ENCODE data around the gene DPT. TPM values are rescaled to one million over a fixed set of nuclear protein-coding genes. Genes with fewer than 3 reads are reported as not detected.

The DPT gene
- total RNA-seq, 5 donors from 2014 or later (not counting 1 experiment from before 2014, with no cell fraction given) = not detected

- Mint-ChIP-seq H3K9me3 (no peaks in the 10 kb centered on the region), H3K27me3 (peaks cover 7% of the 10 kb centered on the region in 2 donors), H3K4me3 (no peak overlapping the region), H3K36me3 (no peaks in the 10 kb centered on the region), H3K27ac (no peak overlapping the region), H3K4me1 (no peaks in the 10 kb centered on the region)
- DNase-seq (no peak), ATAC-seq (replicated peaks in 1 of 4) (no peak)
- no peaks in the 10 kb centered on the region for H3K9me3 ChIP-seq
- H3K27ac ChIP-seq (ENCODE audit: low read length) = no peak overlapping the region
- H3K4me1 ChIP-seq (ENCODE audit: control insufficient read depth in 1 of 2, extremely low read depth in 1 of 2, insufficient read depth in 2 of 2, low read length in 2 of 2) = no peaks in the 10 kb centered on the region
- WGBS (ENCODE audit: insufficient coverage) = no CpG with 5 or more reads among the region's 1 CpG
- no peaks in the 10 kb centered on the region for H3K36me3 ChIP-seq (ENCODE audit: control insufficient read depth in 2 of 2, extremely low read depth in 1 of 2, insufficient read depth in 1 of 2, low read length in 1 of 2)
- no peaks in the 10 kb centered on the region for H3K27me3 ChIP-seq (replicated peaks in 1 of 2; ENCODE audit: control insufficient read depth in 2 of 2, extremely low read depth in 1 of 2, insufficient read depth in 2 of 2, low read length in 1 of 2)
- ChIA-PET POLR2A (no interaction called here), CTCF (no interaction called here)
- H3K4me3 ChIP-seq (ENCODE audit: control insufficient read depth in 1 of 2, extremely low read depth in 1 of 2, low read length in 1 of 2) = no peak overlapping the region
Measured at GRCh38 chr1:168758503-168758902, 29.5 kb upstream of the DPT start.

GRCh38 chr1:168755800-168756418, 26.9 kb upstream of the DPT start:
- H3K36me3 Mint-ChIP-seq = no peaks in the 10 kb centered on the region
- ChIA-PET CTCF (no interaction called here), POLR2A (no interaction called here)
- no peak overlapping the region for H3K27ac Mint-ChIP-seq
- Histone ChIP-seq H3K27me3 (replicated peaks in 1 of 2; ENCODE audit: control insufficient read depth in 2 of 2, extremely low read depth in 1 of 2, insufficient read depth in 2 of 2, low read length in 1 of 2) (no peaks in the 10 kb centered on the region), H3K27ac (ENCODE audit: low read length) (no peak overlapping the region), H3K4me1 (ENCODE audit: control insufficient read depth in 1 of 2, extremely low read depth in 1 of 2, insufficient read depth in 2 of 2, low read length in 2 of 2) (no peaks in the 10 kb centered on the region), H3K4me3 (ENCODE audit: control insufficient read depth in 1 of 2, extremely low read depth in 1 of 2, low read length in 1 of 2) (no peak overlapping the region), H3K36me3 (ENCODE audit: control insufficient read depth in 2 of 2, extremely low read depth in 1 of 2, insufficient read depth in 1 of 2, low read length in 1 of 2) (no peaks in the 10 kb centered on the region), H3K9me3 (no peaks in the 10 kb centered on the region)
- no peaks in the 10 kb centered on the region for H3K9me3 Mint-ChIP-seq
- peaks cover 12 to 16% of the 10 kb centered on the region in 2 donors for H3K27me3 Mint-ChIP-seq
- WGBS (ENCODE audit: insufficient coverage) = 56% methylated on average over 2 of the region's 5 CpGs
- DNase-seq = no peak
- ATAC-seq (replicated peaks in 1 of 4) = no peak
- no peak overlapping the region for H3K4me3 Mint-ChIP-seq
- no peaks in the 10 kb centered on the region for H3K4me1 Mint-ChIP-seq

- no peak overlapping the region for H3K4me3 ChIP-seq (ENCODE audit: control insufficient read depth in 1 of 2, extremely low read depth in 1 of 2, low read length in 1 of 2)
- ATAC-seq (replicated peaks in 1 of 4) (no peak), DNase-seq (no peak)
- no peaks in the 10 kb centered on the region for H3K4me1 ChIP-seq (ENCODE audit: control insufficient read depth in 1 of 2, extremely low read depth in 1 of 2, insufficient read depth in 2 of 2, low read length in 2 of 2)
- H3K36me3 ChIP-seq (ENCODE audit: control insufficient read depth in 2 of 2, extremely low read depth in 1 of 2, insufficient read depth in 1 of 2, low read length in 1 of 2) = no peaks in the 10 kb centered on the region
- H3K4me1 Mint-ChIP-seq = no peaks in the 10 kb centered on the region
- H3K27ac Mint-ChIP-seq = no peak overlapping the region
- ChIA-PET POLR2A (no interaction called here), CTCF (no interaction called here)
- no CpG with 5 or more reads among the region's 8 CpGs for WGBS (ENCODE audit: insufficient coverage)
- H3K9me3 ChIP-seq = no peaks in the 10 kb centered on the region
- H3K9me3 Mint-ChIP-seq = no peaks in the 10 kb centered on the region
- no peak overlapping the region for H3K27ac ChIP-seq (ENCODE audit: low read length)
- H3K27me3 ChIP-seq (replicated peaks in 1 of 2; ENCODE audit: control insufficient read depth in 2 of 2, extremely low read depth in 1 of 2, insufficient read depth in 2 of 2, low read length in 1 of 2) = no peaks in the 10 kb centered on the region
- H3K36me3 Mint-ChIP-seq = no peaks in the 10 kb centered on the region
- H3K27me3 Mint-ChIP-seq = peaks cover 18 to 26% of the 10 kb centered on the region in 2 donors
- H3K4me3 Mint-ChIP-seq = no peak overlapping the region
Measured at GRCh38 chr1:168752171-168752832, 23.3 kb upstream of the DPT start.

- Mint-ChIP-seq H3K9me3 (no peaks in the 10 kb centered on the region), H3K27me3 (peaks cover 18 to 22% of the 10 kb centered on the region in 2 donors), H3K4me3 (no peak overlapping the region), H3K36me3 (no peaks in the 10 kb centered on the region), H3K4me1 (no peaks in the 10 kb centered on the region), H3K27ac (no peak overlapping the region)
- Histone ChIP-seq H3K36me3 (ENCODE audit: control insufficient read depth in 2 of 2, extremely low read depth in 1 of 2, insufficient read depth in 1 of 2, low read length in 1 of 2) (no peaks in the 10 kb centered on the region), H3K27ac (ENCODE audit: low read length) (no peak overlapping the region), H3K9me3 (no peaks in the 10 kb centered on the region), H3K27me3 (replicated peaks in 1 of 2; ENCODE audit: control insufficient read depth in 2 of 2, extremely low read depth in 1 of 2, insufficient read depth in 2 of 2, low read length in 1 of 2) (no peaks in the 10 kb centered on the region), H3K4me1 (ENCODE audit: control insufficient read depth in 1 of 2, extremely low read depth in 1 of 2, insufficient read depth in 2 of 2, low read length in 2 of 2) (no peaks in the 10 kb centered on the region), H3K4me3 (ENCODE audit: control insufficient read depth in 1 of 2, extremely low read depth in 1 of 2, low read length in 1 of 2) (no peak overlapping the region)
- WGBS (ENCODE audit: insufficient coverage) = 47% methylated on average over 3 of the region's 3 CpGs
- ChIA-PET POLR2A (no interaction called here), CTCF (no interaction called here)
- DNase-seq (no peak), ATAC-seq (replicated peaks in 1 of 4) (no peak)
Measured at GRCh38 chr1:168751195-168751650, 22.2 kb upstream of the DPT start.

GRCh38 chr1:168742994-168743650, 14.1 kb upstream of the DPT start:
- Mint-ChIP-seq H3K4me1 (no peaks in the 10 kb centered on the region), H3K4me3 (no peak overlapping the region), H3K27me3 (peaks cover 3 to 6% of the 10 kb centered on the region in 2 donors), H3K36me3 (no peaks in the 10 kb centered on the region), H3K9me3 (no peaks in the 10 kb centered on the region), H3K27ac (no peak overlapping the region)
- Histone ChIP-seq H3K27me3 (replicated peaks in 1 of 2; ENCODE audit: control insufficient read depth in 2 of 2, extremely low read depth in 1 of 2, insufficient read depth in 2 of 2, low read length in 1 of 2) (peaks cover 0 to 3% of the 10 kb centered on the region in 2 experiments), H3K9me3 (no peaks in the 10 kb centered on the region), H3K4me1 (ENCODE audit: control insufficient read depth in 1 of 2, extremely low read depth in 1 of 2, insufficient read depth in 2 of 2, low read length in 2 of 2) (no peaks in the 10 kb centered on the region), H3K27ac (ENCODE audit: low read length) (no peak overlapping the region), H3K4me3 (ENCODE audit: control insufficient read depth in 1 of 2, extremely low read depth in 1 of 2, low read length in 1 of 2) (no peak overlapping the region), H3K36me3 (ENCODE audit: control insufficient read depth in 2 of 2, extremely low read depth in 1 of 2, insufficient read depth in 1 of 2, low read length in 1 of 2) (no peaks in the 10 kb centered on the region)
- POLR2A ChIA-PET = no interaction called here
- ATAC-seq (replicated peaks in 1 of 4) (no peak), DNase-seq (no peak)
- CTCF ChIA-PET = no interaction called here
- whole genome bisulfite sequencing (ENCODE audit: insufficient coverage) = 70% methylated on average over 6 of the region's 8 CpGs

GRCh38 chr1:168742386-168742785, 13.4 kb upstream of the DPT start:
- Mint-ChIP-seq H3K9me3 (no peaks in the 10 kb centered on the region), H3K4me3 (no peak overlapping the region), H3K4me1 (no peaks in the 10 kb centered on the region), H3K27ac (no peak overlapping the region), H3K36me3 (no peaks in the 10 kb centered on the region), H3K27me3 (peaks cover 0 to 3% of the 10 kb centered on the region in 2 donors)
- Histone ChIP-seq H3K4me1 (ENCODE audit: control insufficient read depth in 1 of 2, extremely low read depth in 1 of 2, insufficient read depth in 2 of 2, low read length in 2 of 2) (no peaks in the 10 kb centered on the region), H3K27me3 (replicated peaks in 1 of 2; ENCODE audit: control insufficient read depth in 2 of 2, extremely low read depth in 1 of 2, insufficient read depth in 2 of 2, low read length in 1 of 2) (peaks cover 0 to 3% of the 10 kb centered on the region in 2 experiments), H3K27ac (ENCODE audit: low read length) (no peak overlapping the region), H3K36me3 (ENCODE audit: control insufficient read depth in 2 of 2, extremely low read depth in 1 of 2, insufficient read depth in 1 of 2, low read length in 1 of 2) (no peaks in the 10 kb centered on the region), H3K9me3 (no peaks in the 10 kb centered on the region), H3K4me3 (ENCODE audit: control insufficient read depth in 1 of 2, extremely low read depth in 1 of 2, low read length in 1 of 2) (no peak overlapping the region)
- DNase-seq (no peak), ATAC-seq (replicated peaks in 1 of 4) (no peak)
- ChIA-PET CTCF (no interaction called here), POLR2A (no interaction called here)
- WGBS (ENCODE audit: insufficient coverage) = no CpG with 5 or more reads among the region's 1 CpG

All from T-cell (primary cell).